T47D (cell line): Measurements from ENCODE around the gene MMP20.

Experiments
- DNase-seq, 2 experiments: peaks; one replicate each; pipeline versions ENCODE4 v3.0.0 to v3.0.0-alpha.2; 2011 to 2012; ENCODE audit warnings: low read depth in 1 of 2, low spot score in 1 of 2
- JUND ChIP-seq: IDR thresholded peaks from 2 replicates; pipeline ENCODE4 v1.6.1; 2012; ENCODE audit warnings: low read depth
- in situ Hi-C: cut with HindIII; loops from 2 replicates; pipeline ENCODE4 v1.10.0; 2016; ENCODE audit warnings: low sequenced_read_pairs, low pct_unique_long_range_greater_than_20kb

Gene MMP20

DNA sequence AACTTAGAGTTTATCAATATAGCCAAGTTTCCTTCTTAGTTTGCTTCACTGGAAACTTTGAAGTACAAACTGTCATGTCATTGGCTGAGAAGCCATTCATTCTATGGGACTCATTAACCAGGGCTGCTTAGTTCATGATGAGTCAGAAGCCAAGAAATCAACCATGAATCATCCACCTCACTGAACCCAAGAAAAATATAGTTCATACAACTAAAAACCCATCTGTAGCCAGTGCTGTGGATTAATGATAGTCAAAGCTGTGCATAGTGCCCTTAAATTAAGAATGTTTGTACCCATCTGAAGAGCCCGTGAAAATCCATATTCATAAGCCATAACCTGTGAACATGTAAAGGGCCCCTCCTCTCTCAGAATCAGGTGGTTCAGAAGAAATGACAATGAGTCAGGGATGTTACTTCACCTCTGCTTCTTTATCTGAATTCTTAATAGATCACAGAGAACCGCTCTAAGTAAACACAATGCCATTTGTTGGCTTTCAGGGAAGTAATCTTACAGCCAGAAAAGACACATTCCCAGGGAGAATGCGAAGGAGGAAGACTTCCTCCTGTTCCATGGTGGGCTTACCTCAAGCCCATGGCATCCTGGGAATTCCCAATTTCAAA, 25.4 kb downstream of the MMP20 start:
- no peak for DNase-seq
- no peak for TF ChIP-seq JUND
- in situ Hi-C loops, result no loop called here

DNA sequence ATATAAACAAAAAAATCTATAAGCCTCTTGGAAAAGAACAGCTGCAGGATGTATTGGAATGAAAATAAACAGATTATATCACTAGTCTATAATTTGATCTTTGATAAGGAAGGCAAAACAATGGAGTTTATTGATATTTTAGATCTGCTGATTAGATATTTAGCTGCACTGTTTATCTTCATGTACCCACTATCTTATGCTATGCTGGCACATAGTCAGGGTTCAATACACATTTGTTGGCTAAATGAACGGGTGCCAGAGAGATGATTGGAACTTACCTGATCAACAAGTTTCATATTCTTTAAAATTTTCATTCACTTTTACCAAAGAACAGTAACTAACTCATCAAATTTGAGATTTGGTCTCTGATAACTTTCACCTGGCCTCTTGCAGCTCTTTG, 26.9 kb downstream of the MMP20 start:
- TF ChIP-seq JUND, result no peak
- in situ Hi-C loops, result no loop called here
- no peak for DNase-seq

DNA sequence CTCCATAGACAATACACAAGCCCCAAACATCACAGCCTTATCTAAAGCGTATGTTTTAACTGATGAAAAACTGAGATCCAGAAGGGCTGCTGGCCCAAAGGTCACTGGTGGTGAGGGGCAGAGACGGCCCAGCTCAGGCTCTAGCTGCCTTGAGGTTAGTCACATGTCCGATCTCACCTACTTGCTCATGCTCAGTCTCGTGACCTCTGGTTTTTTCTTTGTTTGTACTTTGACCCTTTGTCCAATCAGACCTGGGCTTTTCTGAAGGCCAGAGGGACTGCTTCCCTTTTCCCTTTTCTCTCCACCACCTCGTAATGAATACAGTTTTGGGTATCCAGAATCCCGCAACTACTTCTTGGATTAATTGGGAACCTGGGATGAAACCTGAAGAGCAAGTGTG, 28.6 kb downstream of the MMP20 start:
- in situ Hi-C loops, result no loop called here
- no peak for TF ChIP-seq JUND
- DNase-seq, result no peak

DNA sequence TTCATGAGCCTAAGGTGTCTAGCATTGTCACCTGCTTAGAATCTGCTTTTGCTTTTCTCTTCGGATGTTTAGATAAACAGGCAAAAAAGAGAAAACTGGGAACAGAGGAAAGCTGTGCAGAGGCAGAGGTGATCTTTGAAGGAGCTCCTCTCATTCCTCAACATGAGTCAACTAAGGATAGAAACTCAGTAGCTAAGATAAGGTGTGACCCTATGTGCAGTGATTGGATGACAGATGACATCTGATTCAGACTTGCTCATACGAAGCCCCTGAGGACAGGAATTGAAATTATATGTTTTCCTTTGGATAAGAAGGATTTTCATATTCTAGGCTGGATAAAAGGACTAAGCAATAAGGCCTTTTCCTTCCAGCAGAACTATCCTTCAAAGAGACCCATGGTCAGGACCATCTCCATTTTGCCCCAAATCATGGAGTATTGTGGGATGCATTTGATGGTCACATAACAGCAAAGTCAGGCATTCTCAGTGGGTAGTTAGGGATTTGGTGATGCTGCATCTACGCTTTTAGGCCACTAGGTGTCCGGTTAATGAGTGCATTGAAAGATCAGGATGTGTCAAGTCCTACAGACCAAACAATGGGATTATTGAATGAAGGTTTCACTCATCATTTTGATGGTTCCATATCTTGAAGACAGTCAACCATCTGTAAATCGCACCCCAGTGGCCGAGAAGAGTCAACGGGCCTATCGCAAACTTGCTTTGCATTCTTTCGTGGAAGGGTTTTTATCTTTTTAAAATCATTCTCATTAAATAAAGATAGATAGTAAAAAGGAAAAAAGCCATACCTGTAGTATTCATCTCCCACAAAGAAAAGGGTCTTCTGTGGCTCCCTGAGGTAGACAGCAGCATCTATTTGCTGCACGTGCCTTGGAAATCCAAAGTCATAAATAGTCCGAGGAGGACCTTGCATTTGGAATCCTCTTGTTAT, 32.2 kb downstream of the MMP20 start:
- peak in 1 of 2 experiments; percentile 76 for DNase-seq
- TF ChIP-seq JUND, result no peak
- in situ Hi-C loops, result no loop called here

DNA sequence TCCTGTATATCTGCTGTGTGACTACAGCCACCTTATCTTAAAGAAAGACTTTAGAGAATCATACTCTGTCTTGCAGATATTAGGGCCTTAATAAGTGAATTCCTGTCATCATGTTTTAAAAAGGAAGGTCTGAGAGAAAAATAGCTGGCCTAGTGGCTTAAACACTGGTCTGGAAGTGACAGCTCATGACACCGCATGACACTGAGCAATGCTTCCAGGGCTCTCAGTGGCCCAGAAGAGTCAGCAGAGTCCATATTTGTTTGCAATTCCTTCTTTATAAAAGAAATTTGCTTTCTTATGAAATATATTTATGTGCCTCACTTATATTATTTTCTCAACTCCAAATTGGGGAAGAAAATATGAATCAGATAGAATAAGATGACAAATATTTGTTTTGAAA, 33.0 kb downstream of the MMP20 start:
- no peak for TF ChIP-seq JUND
- no peak for DNase-seq
- in situ Hi-C loops, result no loop called here

DNA sequence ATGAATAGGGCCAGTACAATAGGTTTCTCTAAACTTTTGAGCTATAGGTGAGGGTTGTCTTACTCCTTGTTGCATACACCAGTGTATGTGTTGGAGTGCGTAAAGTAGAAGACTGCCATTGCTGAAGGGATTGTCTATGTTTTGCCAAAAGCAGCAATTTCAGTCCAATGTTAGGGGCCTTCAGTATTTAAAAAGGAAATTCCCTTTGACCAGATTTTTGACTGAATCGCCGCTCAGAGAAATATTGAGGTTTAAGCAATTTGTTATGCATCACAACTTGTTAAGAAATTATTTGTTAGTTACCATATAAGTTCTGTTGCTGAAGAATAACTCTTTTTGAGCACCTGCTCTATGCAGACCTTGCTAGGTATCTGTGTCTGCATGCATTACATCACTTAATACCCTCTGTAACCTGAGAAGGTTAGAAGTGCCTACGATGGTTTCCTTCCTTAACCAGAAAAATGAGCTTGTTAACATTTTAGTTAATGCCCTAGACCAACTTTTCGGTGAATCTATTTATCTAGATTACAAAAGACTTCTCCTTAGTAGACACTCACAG, 33.9 kb downstream of the MMP20 start:
- TF ChIP-seq JUND, result no peak
- in situ Hi-C loops, result no loop called here
- DNase-seq, result no peak

DNA sequence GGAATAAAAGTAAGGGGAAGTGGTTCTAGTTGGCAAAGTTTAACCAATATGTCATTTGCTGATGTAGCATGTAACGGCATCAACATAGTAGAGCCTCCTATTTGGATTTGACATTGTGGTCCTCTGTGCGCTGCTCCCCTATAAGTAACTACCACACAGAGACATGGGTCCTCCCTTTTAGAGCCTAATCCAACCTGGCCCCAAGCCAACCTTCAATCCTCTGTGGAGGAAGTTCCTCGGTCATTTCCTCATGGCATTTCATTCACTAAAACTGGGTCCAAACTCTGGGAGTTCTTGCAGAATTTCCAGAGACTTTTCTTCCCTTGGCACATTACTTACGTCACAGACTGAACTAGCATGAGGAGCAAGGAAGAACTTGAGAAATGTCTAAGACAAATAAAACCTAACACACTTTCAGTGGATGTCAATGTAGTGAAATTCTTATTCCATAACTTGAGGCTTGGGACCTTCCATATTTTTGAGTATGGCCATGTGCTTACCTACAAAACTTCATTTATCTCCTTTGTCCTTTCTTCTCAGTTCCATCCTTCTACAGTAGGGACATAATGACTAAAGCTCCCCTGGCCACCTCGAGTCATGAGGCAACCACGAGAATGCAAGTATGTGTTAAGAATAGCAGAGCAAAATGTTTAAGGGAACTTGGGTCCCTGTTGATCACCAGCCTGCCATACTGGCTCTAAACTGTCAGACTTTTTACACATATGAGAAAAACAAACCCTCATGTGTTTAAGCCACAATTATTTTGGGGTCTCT, 34.7 kb downstream of the MMP20 start:
- TF ChIP-seq JUND, result no peak
- DNase-seq, result no peak
- in situ Hi-C loops, result no loop called here

DNA sequence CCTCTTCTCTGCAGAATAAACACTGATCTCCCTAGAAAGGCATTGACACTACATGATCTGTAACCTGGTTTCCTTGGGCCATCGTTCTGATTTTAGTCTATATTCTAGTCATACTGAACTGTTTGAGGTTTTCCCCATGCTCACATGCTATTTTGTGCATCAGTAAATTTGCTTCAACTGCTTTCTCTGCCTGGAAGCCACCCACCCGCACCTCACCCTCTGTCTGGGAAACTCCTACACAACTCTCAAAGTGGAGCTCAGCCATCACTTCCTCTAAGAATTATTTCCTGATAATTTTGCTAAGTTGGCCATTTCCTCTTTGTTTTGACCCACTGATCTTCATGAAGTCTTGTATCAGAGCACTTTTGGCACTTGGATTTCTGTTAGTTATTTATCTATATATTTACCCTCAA, 36.1 kb downstream of the MMP20 start:
- in situ Hi-C loops, result no loop called here

DNA sequence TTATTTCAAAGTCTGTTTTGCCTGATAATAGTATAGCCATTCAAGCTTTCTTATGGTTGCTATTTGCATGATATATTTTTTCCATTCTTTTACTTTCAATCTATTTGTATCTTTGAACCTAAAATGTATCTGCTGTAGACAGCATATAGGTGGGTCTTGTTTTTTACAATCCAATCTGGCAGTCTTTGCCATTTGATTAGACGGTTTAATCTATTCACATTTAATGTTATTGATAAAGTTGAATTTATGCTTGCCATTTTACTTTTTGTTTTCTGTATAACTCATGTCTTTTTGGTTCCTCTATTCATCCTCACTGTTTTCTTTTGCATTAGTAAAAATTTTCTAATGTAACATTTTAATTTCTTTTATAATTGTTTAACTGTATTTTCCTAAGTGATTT, 37.4 kb downstream of the MMP20 start:
- TF ChIP-seq JUND, result no peak
- DNase-seq, result no peak
- in situ Hi-C loops, result no loop called here

More for the DNA sequence above, 36.1 kb downstream of the MMP20 start:
- DNase-seq, result no peak
- TF ChIP-seq JUND, result no peak

DNA sequence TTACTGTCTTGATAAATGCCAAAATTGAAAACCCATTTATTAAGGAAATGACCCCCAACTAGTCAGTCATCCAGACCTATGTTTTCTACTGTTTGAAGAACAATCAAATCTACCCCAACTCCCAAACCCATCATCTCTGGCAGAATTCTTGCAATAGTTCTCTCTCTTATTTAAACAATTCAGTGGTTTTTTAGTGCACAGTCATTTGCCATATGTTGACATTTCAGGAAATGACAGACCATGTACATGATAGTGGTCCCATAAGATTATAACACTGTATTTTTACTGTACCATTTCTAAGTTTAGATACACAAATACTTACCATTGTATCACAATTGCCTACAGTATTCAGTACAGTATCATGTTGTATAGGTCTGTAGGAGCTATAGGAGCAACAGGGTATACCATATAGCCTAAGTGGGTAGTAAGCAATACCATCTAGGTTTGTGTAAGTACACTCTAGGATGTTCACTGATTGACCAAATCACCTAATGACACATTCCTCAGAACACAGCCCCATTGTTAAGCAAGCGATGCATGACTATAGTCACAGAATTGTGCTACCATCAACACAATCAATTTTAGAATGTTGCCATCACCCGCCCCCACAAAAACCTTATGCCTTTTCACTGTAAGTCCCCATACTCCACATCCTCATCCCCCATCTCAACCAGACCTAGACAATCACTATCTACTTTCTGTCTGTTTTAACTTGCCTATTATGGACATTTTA, 41.8 kb downstream of the MMP20 start:
- no peak for DNase-seq
- in situ Hi-C loops, result no loop called here
- no peak for TF ChIP-seq JUND

DNA sequence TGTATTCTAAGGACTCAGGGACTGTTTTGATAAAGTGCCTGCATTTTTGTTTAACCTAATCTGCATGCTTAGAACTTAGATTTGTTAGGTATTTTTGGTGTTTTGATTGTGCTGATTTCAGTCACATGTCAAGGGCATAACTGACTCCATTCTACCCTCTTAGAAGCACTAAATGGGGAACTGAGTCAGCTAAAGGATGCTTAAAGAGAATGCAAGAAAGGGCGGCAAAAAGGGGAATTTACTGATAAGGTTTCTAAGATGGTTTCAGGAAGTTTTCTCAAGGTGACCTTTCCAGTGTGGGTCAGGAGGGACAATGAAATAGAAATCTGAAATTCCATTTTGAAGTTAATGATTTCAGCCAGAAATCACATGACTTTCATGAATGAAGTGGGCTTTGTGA, 43.0 kb downstream of the MMP20 start:
- no peak for DNase-seq
- no peak for TF ChIP-seq JUND
- in situ Hi-C loops, result no loop called here

DNA sequence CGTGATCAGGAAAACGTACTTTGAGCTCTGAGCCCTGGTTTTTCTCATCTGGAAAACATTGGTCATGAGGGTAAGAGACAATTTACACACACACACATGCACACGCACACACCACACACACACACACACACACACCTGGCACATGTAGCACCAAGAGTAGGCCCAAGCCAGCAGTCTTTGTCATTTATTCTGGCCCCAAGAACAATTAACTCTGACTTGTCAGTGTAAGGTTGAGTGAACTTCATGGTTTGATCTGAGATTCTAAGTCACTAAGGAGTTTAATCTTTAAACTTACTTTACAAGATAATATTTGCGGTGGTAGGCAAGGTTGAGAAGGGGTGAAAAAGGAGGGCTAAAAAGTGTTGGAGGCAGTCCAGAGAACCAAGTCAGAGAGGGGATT, 44.1 kb downstream of the MMP20 start:
- no peak for DNase-seq
- in situ Hi-C loops, result no loop called here
- TF ChIP-seq JUND, result no peak
